ENCODE results near the gene OSBPL7.

Gene OSBPL7

DNA sequence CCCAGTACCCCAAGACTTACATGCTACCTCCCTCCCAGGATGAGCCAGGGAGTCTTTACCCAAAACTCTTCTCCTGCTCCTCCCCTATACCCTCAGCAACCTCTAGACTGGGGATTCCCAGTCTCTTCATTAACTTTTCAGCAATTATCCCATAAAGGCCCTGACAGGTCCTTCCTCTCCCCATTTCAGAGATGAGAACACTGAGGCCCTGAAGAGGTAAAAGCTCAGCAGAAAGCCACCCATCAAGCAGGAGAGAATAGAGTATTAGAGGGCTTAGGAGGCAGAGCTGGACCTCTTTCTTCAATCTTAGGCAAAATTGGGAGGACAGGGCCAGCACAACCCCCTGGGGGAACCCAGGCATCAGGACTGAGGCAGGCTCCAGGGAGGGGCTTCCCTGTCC is 35.2 kb upstream of the OSBPL7 start:
- Histone ChIP-seq H3K27me3 (ENCODE audit: control insufficient read depth, insufficient read depth, low read length) (peaks cover 63% of the 10 kb centered on the region), H3K36me3 (ENCODE audit: control insufficient read depth, insufficient read depth, low read length) (no peaks in the 10 kb centered on the region), H3K9me3 (ENCODE audit: control insufficient read depth, low read length) (no peaks in the 10 kb centered on the region), H3K4me1 (ENCODE audit: control insufficient read depth, insufficient read depth, low read length) (peaks cover 3% of the 10 kb centered on the region), H3K9ac (ENCODE audit: low read length) (no peak overlapping the region), H3K4me3 (ENCODE audit: low read length) (no peak overlapping the region)

DNA sequence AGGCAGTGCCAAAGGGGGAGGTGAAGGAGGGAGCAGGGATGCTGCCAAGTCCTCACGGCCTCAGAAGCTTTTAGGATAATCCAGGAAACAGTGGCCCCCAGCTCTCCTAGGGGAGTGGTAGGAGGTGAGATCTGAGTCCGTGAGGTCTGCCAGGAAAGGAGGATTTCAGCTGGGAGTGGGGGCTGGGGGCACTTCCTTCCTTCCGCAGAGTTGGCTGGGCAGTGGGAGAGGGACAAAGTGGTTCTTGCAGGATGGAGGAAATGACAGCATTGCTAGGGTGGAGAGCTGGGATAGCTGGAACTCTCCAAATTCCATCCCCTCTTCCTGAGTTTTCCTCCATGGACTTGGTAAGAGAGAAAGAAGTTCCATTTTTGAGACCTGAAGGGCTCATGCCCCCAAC is 34.1 kb upstream of the OSBPL7 start:
- H3K27me3 ChIP-seq (ENCODE audit: control insufficient read depth, insufficient read depth, low read length) = peaks cover 72% of the 10 kb centered on the region
- no peak overlapping the region for H3K9ac ChIP-seq (ENCODE audit: low read length)

DNA sequence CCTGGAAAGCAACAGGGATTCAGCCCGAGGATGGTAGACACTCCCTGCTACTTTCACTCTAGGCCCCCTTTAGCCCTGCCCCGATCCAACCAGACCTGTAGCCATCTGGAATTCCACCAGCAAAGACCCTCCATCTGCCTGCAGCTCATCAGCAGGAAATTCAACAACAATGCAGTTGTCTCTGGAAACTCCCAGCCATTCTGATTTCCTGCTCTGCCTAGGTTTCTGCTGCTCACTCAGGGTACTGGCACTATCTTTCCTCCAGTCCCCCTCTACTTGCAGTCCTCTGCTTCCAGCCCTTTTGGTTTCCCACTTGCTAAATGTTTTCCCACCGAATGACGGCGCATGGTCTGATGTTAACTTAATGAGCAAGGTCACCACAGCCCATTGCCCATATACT is 32.0 kb upstream of the OSBPL7 start:
- Histone ChIP-seq H3K9ac (ENCODE audit: low read length) (no peak overlapping the region), H3K4me3 (ENCODE audit: low read length) (no peak overlapping the region), H3K36me3 (ENCODE audit: control insufficient read depth, insufficient read depth, low read length) (no peaks in the 10 kb centered on the region), H3K4me1 (ENCODE audit: control insufficient read depth, insufficient read depth, low read length) (peaks cover 12% of the 10 kb centered on the region), H3K9me3 (ENCODE audit: control insufficient read depth, low read length) (no peaks in the 10 kb centered on the region), H3K27me3 (ENCODE audit: control insufficient read depth, insufficient read depth, low read length) (peaks cover 85% of the 10 kb centered on the region)

More for the DNA sequence above, 34.1 kb upstream of the OSBPL7 start:
- Histone ChIP-seq H3K4me1 (ENCODE audit: control insufficient read depth, insufficient read depth, low read length) (peaks cover 6% of the 10 kb centered on the region), H3K9me3 (ENCODE audit: control insufficient read depth, low read length) (no peaks in the 10 kb centered on the region), H3K4me3 (ENCODE audit: low read length) (no peak overlapping the region), H3K36me3 (ENCODE audit: control insufficient read depth, insufficient read depth, low read length) (no peaks in the 10 kb centered on the region)

DNA sequence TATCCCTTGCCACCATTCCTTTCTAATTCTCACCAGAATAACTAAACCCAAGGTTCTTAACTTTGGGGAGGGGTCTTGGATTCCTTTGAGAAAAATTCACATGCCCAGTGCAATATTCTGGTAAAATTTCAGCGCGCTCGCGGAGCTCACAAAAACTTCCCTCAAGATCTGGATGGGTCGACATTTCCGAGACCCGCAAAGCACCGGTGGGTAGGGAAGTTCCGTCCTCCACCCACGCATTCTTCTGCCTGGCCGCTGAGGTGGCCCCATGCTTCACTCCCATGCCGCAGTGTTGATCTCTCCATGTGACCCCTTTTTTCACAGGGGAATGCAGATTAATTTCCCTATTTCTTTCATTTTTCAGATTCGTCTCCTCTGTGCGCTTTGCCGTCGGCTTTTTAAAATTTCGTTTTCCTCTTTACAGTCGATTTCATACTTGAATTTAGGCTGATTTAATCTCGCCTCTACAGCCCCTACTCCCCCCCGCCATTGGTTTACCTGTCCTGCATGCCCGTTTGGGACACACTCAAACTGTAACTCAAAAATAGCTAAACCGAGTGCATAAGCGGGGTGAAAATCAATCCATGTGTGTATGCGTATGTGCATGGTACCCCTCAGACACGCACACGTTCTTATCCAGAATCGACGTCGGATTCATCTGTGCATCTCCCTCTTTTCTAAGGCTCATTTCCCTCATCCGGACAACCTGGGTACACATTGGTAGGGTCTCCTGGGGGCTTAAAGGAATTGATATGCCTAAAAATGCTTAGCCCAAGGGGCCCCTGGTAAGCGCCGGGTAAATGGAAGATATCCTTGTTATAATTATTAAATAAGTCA is 30.7 kb upstream of the OSBPL7 start:
- Histone ChIP-seq H3K27me3 (ENCODE audit: control insufficient read depth, insufficient read depth, low read length) (peaks cover 95% of the 10 kb centered on the region), H3K4me3 (ENCODE audit: low read length) (no peak overlapping the region), H3K9me3 (ENCODE audit: control insufficient read depth, low read length) (no peaks in the 10 kb centered on the region), H3K4me1 (ENCODE audit: control insufficient read depth, insufficient read depth, low read length) (peaks cover 20% of the 10 kb centered on the region), H3K36me3 (ENCODE audit: control insufficient read depth, insufficient read depth, low read length) (no peaks in the 10 kb centered on the region), H3K9ac (ENCODE audit: low read length) (no peak overlapping the region)

DNA sequence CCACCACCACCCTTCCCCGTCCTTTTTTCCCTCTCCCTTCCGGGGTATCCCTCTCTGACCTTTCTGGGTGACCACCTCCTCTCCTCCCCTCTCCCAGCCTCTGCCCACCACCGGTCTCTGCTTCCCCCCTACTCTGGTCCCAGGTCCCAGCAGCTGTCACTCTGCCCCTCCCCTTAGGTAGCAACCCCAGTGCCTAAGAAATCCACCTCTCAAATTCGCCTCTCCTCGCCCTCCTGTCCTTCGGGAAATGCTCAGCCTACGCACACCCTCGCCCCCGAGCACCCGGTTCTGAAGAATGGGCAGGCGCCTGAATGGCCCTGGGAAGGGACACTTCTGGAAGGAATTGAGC is 30.1 kb upstream of the OSBPL7 start:
- no peak overlapping the region for H3K9ac ChIP-seq (ENCODE audit: low read length)
- peaks cover 96% of the 10 kb centered on the region for H3K27me3 ChIP-seq (ENCODE audit: control insufficient read depth, insufficient read depth, low read length)
- H3K36me3 ChIP-seq (ENCODE audit: control insufficient read depth, insufficient read depth, low read length) = no peaks in the 10 kb centered on the region
- H3K4me1 ChIP-seq (ENCODE audit: control insufficient read depth, insufficient read depth, low read length) = peaks cover 24% of the 10 kb centered on the region
- H3K9me3 ChIP-seq (ENCODE audit: control insufficient read depth, low read length) = no peaks in the 10 kb centered on the region
- H3K4me3 ChIP-seq (ENCODE audit: low read length) = no peak overlapping the region

DNA sequence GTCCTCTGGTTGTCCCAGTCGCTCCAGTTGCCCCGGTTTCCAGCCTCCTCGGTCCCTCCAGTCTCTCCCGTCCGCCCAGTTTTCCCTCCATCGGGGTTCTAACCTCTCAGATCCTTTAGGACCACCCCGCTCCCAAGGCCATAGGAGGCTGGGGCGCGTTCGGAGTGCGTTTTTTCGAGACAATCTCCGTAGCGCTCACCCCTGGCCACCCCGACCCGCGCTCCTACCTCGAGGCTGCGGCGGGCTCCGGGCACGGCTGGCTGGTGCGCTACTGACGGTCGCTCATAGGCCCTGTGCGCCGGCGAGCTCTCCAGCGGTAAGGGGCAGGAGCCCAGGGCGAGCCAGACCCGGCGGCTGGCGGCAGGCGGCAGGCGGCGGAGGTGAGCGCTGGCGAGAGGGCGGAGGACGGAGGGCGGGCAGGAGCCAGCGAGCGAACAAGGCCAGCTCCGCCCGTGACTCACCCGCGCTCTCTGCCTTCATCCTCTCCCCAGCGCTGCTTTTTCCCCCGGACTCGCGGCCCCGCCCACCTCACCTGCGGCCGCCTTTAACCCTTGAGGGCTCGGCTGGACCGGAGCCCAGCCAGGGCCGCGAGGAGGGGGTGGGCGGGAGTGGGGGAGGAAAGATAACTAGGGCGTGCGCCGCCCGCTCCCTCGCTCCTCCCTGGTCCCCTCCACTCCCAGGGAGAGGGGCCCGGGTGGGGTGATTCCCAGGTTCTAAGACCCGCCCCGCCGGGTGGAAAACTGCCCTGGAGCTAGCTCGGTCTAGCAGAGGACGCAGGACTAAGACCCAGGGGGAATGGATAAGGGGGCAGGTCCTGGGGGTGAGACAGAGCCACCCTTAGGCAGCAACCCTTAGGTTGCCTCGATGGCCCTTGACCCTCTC is 29.3 kb upstream of the OSBPL7 start, which contains the start of gene SP6:
Gene SP6 (minus strand): TSS at position 472 of the 882 bp plus-strand sequence. CDS start 2,734 bp downstream, outside the sequence.
- Histone ChIP-seq H3K36me3 (ENCODE audit: control insufficient read depth, insufficient read depth, low read length) (no peaks in the 10 kb centered on the region), H3K9ac (ENCODE audit: low read length) (peak within 1 kb of the TSS; percentile 45), H3K9me3 (ENCODE audit: control insufficient read depth, low read length) (no peaks in the 10 kb centered on the region), H3K4me3 (ENCODE audit: low read length) (no peak within 1 kb of the TSS), H3K4me1 (ENCODE audit: control insufficient read depth, insufficient read depth, low read length) (peaks cover 24% of the 10 kb centered on the region), H3K27me3 (ENCODE audit: control insufficient read depth, insufficient read depth, low read length) (peaks cover 96% of the 10 kb centered on the region)

DNA sequence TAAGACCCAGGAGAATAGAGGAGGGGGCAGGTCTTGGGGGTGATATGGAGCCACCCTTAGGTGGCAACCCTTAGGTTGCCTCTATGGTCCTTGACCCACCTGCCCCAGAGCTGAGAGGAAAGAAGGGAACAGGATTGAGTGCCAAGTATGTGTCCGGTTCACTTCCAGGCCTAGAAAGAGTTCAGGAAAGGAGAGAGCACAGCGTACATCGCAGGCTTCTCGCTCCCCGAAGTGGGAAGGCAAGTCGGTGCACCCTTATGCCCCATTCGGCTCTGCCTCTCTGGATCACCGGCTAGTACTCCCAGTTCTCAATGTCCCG is 28.7 kb upstream of the OSBPL7 start:
- Histone ChIP-seq H3K4me1 (ENCODE audit: control insufficient read depth, insufficient read depth, low read length) (peaks cover 24% of the 10 kb centered on the region), H3K9ac (ENCODE audit: low read length) (peak overlapping the region; percentile 45), H3K36me3 (ENCODE audit: control insufficient read depth, insufficient read depth, low read length) (no peaks in the 10 kb centered on the region), H3K27me3 (ENCODE audit: control insufficient read depth, insufficient read depth, low read length) (peaks cover 93% of the 10 kb centered on the region), H3K4me3 (ENCODE audit: low read length) (no peak overlapping the region), H3K9me3 (ENCODE audit: control insufficient read depth, low read length) (no peaks in the 10 kb centered on the region)

DNA sequence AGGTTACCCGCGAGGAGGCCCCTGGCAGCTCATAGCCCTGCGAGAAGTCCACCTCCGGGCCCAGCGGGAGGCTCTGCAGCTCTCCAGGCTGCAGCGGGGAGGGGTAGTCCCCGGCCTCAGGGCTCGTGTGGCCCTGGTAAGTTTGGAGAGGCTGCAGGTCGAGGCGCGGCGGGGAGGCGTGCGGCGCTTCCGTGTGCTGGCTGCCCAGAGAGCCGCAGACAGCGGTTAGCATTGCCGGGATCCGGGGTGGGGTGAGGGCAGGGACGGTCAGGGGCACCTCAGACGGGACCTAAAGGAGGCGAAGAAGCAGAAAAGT is 26.6 kb upstream of the OSBPL7 start:
- H3K27me3 ChIP-seq (ENCODE audit: control insufficient read depth, insufficient read depth, low read length) = peaks cover 71% of the 10 kb centered on the region
- no peaks in the 10 kb centered on the region for H3K36me3 ChIP-seq (ENCODE audit: control insufficient read depth, insufficient read depth, low read length)
- H3K9ac ChIP-seq (ENCODE audit: low read length) = no peak overlapping the region
- H3K4me1 ChIP-seq (ENCODE audit: control insufficient read depth, insufficient read depth, low read length) = peaks cover 28% of the 10 kb centered on the region
- no peak overlapping the region for H3K4me3 ChIP-seq (ENCODE audit: low read length)
- H3K9me3 ChIP-seq (ENCODE audit: control insufficient read depth, low read length) = no peaks in the 10 kb centered on the region

DNA sequence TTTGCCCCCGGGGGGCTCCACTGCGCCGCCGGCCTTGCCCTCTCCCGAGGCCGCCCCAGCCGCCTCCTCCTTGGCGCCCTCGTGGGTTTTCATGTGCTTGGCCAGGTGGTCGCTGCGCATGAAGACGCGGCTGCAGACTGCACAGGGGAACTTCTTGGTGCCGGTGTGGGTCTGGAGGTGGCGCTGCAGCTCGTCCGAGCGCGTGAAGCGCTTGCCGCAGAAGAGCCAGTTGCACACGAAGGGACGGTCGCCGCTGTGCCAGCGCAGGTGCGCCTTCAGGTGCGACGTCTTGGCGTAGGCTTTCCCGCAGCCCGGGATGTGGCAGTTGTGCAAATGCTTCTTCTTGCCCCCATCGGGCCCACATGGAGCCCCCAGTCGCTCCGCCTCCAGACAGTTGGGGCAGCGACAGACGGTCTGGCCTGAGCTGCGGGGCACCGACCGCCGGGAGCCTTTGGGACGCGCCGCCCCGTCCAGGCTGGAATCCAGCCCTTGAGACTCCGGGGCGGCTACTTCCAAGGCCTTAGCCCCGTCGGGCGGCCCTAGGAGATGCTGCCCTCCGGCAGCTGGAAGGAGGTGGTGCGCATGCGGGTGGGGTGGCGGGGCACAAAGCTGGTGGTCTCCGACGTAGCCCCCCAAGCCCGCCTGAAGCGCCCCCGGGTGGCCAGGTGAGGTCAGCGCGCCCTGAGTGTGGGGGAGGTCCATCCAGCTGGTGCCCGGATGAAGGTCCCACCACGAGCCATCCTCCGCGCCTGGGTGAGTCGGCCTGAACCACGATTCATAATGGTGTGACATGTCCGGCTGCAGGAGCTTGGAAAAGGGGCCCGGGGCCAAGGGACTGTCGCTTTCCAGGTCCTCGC is 26.0 kb upstream of the OSBPL7 start:
- no peaks in the 10 kb centered on the region for H3K9me3 ChIP-seq (ENCODE audit: control insufficient read depth, low read length)
- H3K4me1 ChIP-seq (ENCODE audit: control insufficient read depth, insufficient read depth, low read length) = peaks cover 34% of the 10 kb centered on the region
- H3K27me3 ChIP-seq (ENCODE audit: control insufficient read depth, insufficient read depth, low read length) = peaks cover 65% of the 10 kb centered on the region
- no peaks in the 10 kb centered on the region for H3K36me3 ChIP-seq (ENCODE audit: control insufficient read depth, insufficient read depth, low read length)
- H3K4me3 ChIP-seq (ENCODE audit: low read length) = no peak overlapping the region
- H3K9ac ChIP-seq (ENCODE audit: low read length) = no peak overlapping the region

DNA sequence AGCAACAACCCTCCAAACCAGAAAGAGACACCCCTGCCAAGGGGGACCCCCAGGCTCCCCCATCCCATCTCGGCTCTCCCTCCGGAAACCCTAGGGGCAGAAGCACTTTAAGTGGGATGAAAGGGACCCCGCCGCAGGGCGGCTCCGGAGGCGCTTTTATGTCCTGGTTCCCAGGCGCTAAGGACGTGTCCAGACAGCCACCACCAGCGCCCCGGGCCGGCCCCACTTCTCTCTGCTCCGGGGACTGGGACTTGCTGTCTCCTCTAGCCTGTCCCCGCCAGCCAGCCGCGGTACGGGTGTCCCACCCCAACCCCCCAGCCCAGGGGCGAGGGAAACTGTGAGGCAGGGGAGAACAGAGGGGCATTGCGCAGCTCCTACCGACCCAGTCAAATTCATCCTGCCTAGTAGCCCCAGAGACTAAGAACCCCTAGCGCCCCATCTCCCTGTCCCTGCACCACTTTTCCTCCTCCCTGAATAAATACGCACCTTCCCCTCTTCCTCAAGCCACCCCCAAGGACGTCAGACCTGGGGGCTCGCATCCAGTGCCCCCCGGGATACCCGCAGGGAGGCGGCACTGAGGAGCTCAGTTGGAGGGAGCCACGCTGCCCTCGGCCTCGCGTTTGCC is 25.2 kb upstream of the OSBPL7 start:
- peaks cover 58% of the 10 kb centered on the region for H3K27me3 ChIP-seq (ENCODE audit: control insufficient read depth, insufficient read depth, low read length)

DNA sequence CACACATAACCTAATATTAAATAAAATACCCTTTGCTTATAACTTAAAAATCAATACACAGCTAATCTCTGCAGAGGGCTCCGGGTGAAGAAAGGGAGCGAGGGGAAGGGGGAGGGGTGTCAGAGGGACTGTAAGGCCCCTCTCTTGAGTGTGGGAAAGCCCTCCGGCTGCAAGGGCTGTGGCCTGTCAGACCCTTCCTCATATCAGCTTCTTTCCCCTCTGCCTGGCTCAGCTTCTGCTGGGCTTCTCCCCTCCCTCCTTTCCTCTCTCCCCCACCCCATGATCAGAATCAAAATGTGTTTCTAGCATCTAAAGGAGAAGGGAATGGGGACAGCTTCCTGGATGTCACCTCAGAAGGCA is 24.1 kb upstream of the OSBPL7 start:
- Histone ChIP-seq H3K36me3 (ENCODE audit: control insufficient read depth, insufficient read depth, low read length) (no peaks in the 10 kb centered on the region), H3K4me3 (ENCODE audit: low read length) (no peak overlapping the region), H3K9ac (ENCODE audit: low read length) (no peak overlapping the region), H3K9me3 (ENCODE audit: control insufficient read depth, low read length) (no peaks in the 10 kb centered on the region), H3K27me3 (ENCODE audit: control insufficient read depth, insufficient read depth, low read length) (peaks cover 48% of the 10 kb centered on the region), H3K4me1 (ENCODE audit: control insufficient read depth, insufficient read depth, low read length) (peaks cover 42% of the 10 kb centered on the region)

More for the DNA sequence above, 25.2 kb upstream of the OSBPL7 start:
- Histone ChIP-seq H3K36me3 (ENCODE audit: control insufficient read depth, insufficient read depth, low read length) (no peaks in the 10 kb centered on the region), H3K9ac (ENCODE audit: low read length) (no peak overlapping the region), H3K4me1 (ENCODE audit: control insufficient read depth, insufficient read depth, low read length) (peaks cover 37% of the 10 kb centered on the region), H3K4me3 (ENCODE audit: low read length) (no peak overlapping the region), H3K9me3 (ENCODE audit: control insufficient read depth, low read length) (no peaks in the 10 kb centered on the region)

All from mucosa of stomach (tissue), 1 donor.